WI38 (cell line): Measurements from ENCODE around the gene ITCH.
"Not testable (repeated sequence)": the region's sequence is repeated elsewhere in the genome, so short reads cannot be mapped to it uniquely, and the experiment has no call there.

ENCODE experiments used
- H3K4me3 ChIP-seq: 2 replicates; pipeline ENCODE4 v1.5.1; 2011; ENCODE audit warnings: low read depth, mild to moderate bottlenecking, control low read depth, low read length
- CTCF ChIP-seq: IDR thresholded peaks from 2 replicates; pipeline ENCODE4 v1.5.1; 2012; ENCODE audit warnings: low read depth, mild to moderate bottlenecking, control low read depth, low read length

Gene ITCH

GRCh38 chr20:34347571-34347970, 15.5 kb upstream of the ITCH start:
- TF ChIP-seq CTCF, result no peak
- no peak overlapping the region for H3K4me3 ChIP-seq

GRCh38 chr20:34350095-34350494, 13.0 kb upstream of the ITCH start:
- no peak overlapping the region for H3K4me3 ChIP-seq
- no peak for TF ChIP-seq CTCF

- not testable (repeated sequence) for H3K4me3 ChIP-seq
Measured at GRCh38 chr20:34353467-34353866, 9.6 kb upstream of the ITCH start.

- TF ChIP-seq CTCF, result no peak
- H3K4me3 ChIP-seq, result no peak overlapping the region
Measured at GRCh38 chr20:34355427-34355826, 7.6 kb upstream of the ITCH start.

- not testable (repeated sequence) for H3K4me3 ChIP-seq
Measured at GRCh38 chr20:34359729-34360128, 3.3 kb upstream of the ITCH start.

GRCh38 chr20:34362502-34363061, 491 bp upstream of the ITCH start:
- TF ChIP-seq CTCF, result no peak
- H3K4me3 ChIP-seq, result peak overlapping the region; percentile 74

- TF ChIP-seq CTCF, result no peak
- H3K4me3 ChIP-seq, result peak overlapping the region; percentile 74
Measured at GRCh38 chr20:34363465-34364222, 571 bp downstream of the ITCH start.

- H3K4me3 ChIP-seq, result peak overlapping the region; percentile 74
- TF ChIP-seq CTCF, result no peak
Measured at GRCh38 chr20:34364223-34364506, 1.1 kb downstream of the ITCH start.
